Immature natural killer cell (primary cell): ENCODE measurements around the gene JSRP1. TPM values are rescaled to one million over a fixed set of nuclear protein-coding genes. Genes with fewer than 3 reads are reported as not detected.
A peak's percentile ranks its signal among the peaks of the same experiment; 100 is the strongest.

Source experiments
- DNase-seq, 3 donors: peaks; one replicate each; pipeline ENCODE4 v3.0.0; 2022; ENCODE audit warnings: mixed read lengths in 1 of 3
- H3K27ac Mint-ChIP-seq, 6 donors: one replicate each; pipeline ENCODE4 v1.8.0; 2020; ENCODE audit warnings: mixed read lengths in 6 of 6, mild to moderate bottlenecking in 5 of 6, inconsistent platforms in 4 of 6, moderate library complexity in 3 of 6
- H3K27me3 Mint-ChIP-seq, 3 donors: one replicate each; pipeline ENCODE4 v1.8.0; 2020 to 2021; ENCODE audit warnings: low read depth in 3 of 3, mild to moderate bottlenecking in 3 of 3, mixed read lengths in 3 of 3, moderate library complexity in 3 of 3, inconsistent platforms in 1 of 3
- H3K36me3 Mint-ChIP-seq, 3 donors: one replicate each; pipeline ENCODE4 v1.8.0; 2020; ENCODE audit warnings: mixed read lengths in 3 of 3, inconsistent platforms in 2 of 3, mild to moderate bottlenecking in 2 of 3
- H3K4me1 Mint-ChIP-seq, 2 donors: one replicate each; pipeline ENCODE4 v1.8.0; 2020; ENCODE audit warnings: inconsistent platforms in 2 of 2, mild to moderate bottlenecking in 2 of 2, mixed read lengths in 2 of 2, moderate library complexity in 1 of 2
- H3K4me3 Mint-ChIP-seq, 5 donors: one replicate each; pipeline ENCODE4 v1.8.0; 2020; ENCODE audit warnings: mild to moderate bottlenecking in 5 of 5, mixed read lengths in 5 of 5, inconsistent platforms in 3 of 5, moderate library complexity in 3 of 5
- H3K9me3 Mint-ChIP-seq, 6 donors: one replicate each; pipeline ENCODE4 v1.8.0; 2020; ENCODE audit warnings: mild to moderate bottlenecking in 6 of 6, mixed read lengths in 6 of 6, inconsistent platforms in 4 of 6, moderate library complexity in 3 of 6
- polyA plus RNA-seq, 3 donors: library from polyadenylated mRNA; unstranded; fragments of 300-500 nt; fragmentation: Illumina TruSeq; gene quantifications; one replicate each; pipeline ENCODE4 v1.2.3, GENCODE V29; 2021

The JSRP1 gene
- polyA plus RNA-seq, 3 donors from 2014 or later = 0.94 TPM; not detected in 2

DNA sequence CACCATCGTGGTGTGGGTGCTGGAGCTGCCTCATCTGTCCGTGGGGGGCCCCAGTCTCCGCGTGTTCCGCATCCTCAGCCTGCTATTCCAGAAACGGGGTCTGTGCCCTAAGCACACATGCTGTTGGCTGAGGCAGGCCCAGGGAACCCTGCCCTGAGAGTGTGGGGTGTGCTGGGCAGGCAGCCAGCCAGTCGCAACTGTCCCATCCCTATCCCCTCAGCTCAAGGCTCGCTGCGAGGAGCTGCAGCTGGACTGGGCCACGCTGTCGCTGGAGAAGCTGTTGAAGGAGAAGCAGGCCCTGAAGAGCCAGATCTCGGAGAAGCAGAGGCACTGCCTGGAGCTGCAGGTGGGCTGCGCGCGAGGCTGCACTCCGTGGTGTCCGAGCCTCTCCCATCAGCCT lies 42.0 kb downstream of the JSRP1 start:
- H3K27ac Mint-ChIP-seq = no peak overlapping the region

GRCh38 chr19:2213799-2214198 lies 42.4 kb downstream of the JSRP1 start:
- H3K27me3 Mint-ChIP-seq = peaks cover 0 to 5% (median 1%) of the 10 kb centered on the region in 3 donors
- no peak overlapping the region for H3K4me3 Mint-ChIP-seq
- no peak overlapping the region for H3K27ac Mint-ChIP-seq
- no peaks in the 10 kb centered on the region for H3K9me3 Mint-ChIP-seq
- no peak for DNase-seq
- H3K4me1 Mint-ChIP-seq = no peaks in the 10 kb centered on the region
- peaks cover 4 to 8% (median 7%) of the 10 kb centered on the region in 3 donors for H3K36me3 Mint-ChIP-seq

More for the DNA sequence above, 42.0 kb downstream of the JSRP1 start:
- Mint-ChIP-seq H3K36me3 (peaks cover 4 to 8% (median 7%) of the 10 kb centered on the region in 3 donors), H3K4me1 (no peaks in the 10 kb centered on the region), H3K4me3 (no peak overlapping the region), H3K9me3 (no peaks in the 10 kb centered on the region), H3K27me3 (peaks cover 0 to 5% (median 1%) of the 10 kb centered on the region in 3 donors)
- no peak for DNase-seq

DNA sequence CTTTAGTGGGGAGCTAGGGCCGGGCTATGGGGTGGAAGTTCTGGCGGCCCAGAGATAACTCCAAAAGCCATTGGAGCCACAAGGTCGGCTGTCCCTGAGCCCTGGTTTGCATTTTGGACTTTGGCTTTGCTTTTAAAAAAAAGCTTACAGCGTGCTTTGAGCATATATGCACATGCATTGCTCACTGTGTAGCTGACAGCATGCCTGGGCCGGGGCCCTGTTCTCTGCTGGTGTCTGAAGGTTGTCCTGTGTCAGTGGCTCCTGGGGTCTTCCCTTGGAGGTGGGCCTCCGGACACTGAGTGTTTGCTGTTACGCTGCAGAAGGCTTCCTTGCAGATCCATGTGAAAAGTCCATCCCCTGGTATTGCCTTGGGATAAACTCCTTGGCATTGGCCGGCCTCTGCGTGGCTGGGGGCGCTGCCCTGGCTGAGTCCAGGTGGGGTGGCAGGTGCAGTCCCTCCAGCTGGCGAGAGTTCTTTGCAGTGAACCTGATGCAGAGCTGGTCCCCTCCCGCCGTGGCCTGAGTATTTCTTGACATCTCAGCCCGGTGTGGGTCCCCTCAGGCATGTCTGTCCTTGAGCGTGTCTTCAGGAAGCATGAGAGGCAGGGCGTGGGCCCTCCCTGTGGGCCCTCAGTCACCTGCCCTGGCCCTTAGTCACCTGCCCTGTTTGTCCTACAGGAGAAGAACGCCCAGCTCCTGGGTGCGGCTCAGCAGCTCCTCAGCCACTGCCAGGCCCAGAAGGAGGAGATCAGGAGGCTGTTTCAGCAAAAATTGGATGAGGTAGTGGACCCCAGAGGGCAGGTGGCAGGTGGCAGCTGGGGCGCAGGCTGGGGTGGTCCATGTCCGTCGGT lies 43.1 kb downstream of the JSRP1 start:
- H3K27me3 Mint-ChIP-seq = peaks cover 0 to 5% (median 1%) of the 10 kb centered on the region in 3 donors
- peak overlapping the region in 1 of 6 donors; percentile 32 for H3K27ac Mint-ChIP-seq
- peaks cover 4 to 8% (median 7%) of the 10 kb centered on the region in 3 donors for H3K36me3 Mint-ChIP-seq
- no peaks in the 10 kb centered on the region for H3K4me1 Mint-ChIP-seq
- no peaks in the 10 kb centered on the region for H3K9me3 Mint-ChIP-seq
- no peak for DNase-seq
- no peak overlapping the region for H3K4me3 Mint-ChIP-seq

DNA sequence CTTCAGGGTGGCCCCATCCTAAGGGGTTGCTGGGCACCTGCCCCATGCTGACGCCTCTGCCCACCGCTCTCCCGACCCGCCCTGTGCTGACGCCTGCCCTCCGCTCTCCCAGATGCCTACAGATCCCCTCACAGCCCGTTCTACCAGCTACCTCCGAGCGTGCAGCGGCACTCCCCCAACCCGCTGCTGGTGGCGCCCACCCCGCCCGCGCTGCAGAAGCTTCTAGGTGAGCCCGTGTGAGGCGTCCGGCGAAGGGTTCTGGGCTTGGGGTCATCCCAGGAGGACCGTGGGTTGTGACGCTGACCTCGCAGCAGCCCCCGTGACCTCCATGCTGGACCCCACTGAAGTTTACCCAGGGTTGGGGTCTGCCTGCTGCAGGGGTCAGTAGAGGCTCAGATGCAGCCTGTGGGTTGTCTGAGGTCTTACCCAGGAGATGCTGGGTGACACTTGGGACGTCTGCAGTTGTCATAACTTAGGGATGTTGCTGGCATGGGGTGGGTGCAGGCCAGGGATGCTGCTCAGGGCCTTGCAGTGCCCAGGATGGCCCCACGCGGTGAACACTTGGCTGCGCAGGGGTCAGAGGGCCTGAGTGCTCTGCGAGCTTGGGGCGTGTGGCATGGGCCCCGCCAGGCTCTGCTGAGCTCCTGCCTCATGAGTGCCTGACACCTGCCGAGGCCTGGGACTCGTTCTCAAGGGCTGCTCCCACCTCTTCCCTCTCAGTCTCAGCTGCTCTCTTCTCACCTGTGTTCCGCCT lies 45.1 kb downstream of the JSRP1 start:
- Mint-ChIP-seq H3K36me3 (peaks cover 3 to 4% (median 4%) of the 10 kb centered on the region in 3 donors), H3K4me1 (no peaks in the 10 kb centered on the region), H3K27me3 (peaks cover 0 to 5% (median 0%) of the 10 kb centered on the region in 3 donors), H3K27ac (no peak overlapping the region), H3K9me3 (no peaks in the 10 kb centered on the region), H3K4me3 (no peak overlapping the region)
- DNase-seq = no peak

DNA sequence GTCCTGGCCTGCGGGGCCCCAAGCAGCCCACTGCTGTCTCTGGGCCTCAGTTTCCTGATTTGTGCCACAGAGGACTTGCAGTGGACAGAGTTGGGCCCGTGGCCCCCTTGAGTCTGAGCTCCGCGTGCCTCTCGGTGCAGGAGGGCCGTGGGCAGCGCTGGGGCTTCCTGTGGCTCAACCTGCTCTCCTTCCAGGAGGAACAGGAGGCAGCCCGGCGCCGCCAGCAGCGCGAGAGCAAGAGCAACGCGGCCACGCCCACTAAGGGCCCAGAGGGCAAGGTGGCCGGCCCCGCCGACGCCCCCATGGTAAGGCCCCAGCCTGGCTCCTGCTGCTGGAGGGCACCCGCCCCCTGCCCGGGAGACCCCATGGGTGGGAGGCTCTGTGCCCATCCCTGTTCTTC lies 46.0 kb downstream of the JSRP1 start:
- peaks cover 3 to 9% (median 7%) of the 10 kb centered on the region in 3 donors for H3K36me3 Mint-ChIP-seq
- no peak overlapping the region for H3K4me3 Mint-ChIP-seq
- H3K27me3 Mint-ChIP-seq = peaks cover 0 to 5% (median 0%) of the 10 kb centered on the region in 3 donors
- no peak for DNase-seq
- H3K9me3 Mint-ChIP-seq = no peaks in the 10 kb centered on the region
- H3K27ac Mint-ChIP-seq = no peak overlapping the region
- no peaks in the 10 kb centered on the region for H3K4me1 Mint-ChIP-seq

DNA sequence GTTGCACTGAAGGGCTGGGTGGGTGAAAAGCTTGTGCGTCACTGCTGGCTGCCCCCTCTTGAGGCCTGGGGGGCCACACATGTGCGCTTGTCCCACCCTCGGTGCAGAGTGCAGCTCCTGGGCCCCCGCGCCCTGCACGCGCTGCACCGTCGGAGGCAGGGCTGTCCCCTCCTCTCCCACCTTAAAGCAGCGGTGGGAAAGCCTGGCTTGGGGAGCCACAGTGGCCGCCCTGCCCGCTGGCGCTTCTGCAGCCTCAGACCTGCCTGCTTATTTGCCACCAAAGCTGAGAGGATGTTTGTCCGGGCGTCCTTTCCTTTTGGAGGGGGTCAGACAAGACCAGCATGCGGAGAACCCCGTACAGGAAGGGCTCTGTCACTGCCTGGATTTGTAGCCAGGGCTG lies 46.8 kb downstream of the JSRP1 start:
- Mint-ChIP-seq H3K9me3 (no peaks in the 10 kb centered on the region), H3K27ac (no peak overlapping the region), H3K4me3 (no peak overlapping the region), H3K4me1 (peaks cover 0 to under 1% of the 10 kb centered on the region in 2 donors), H3K36me3 (peaks cover 3 to 11% (median 8%) of the 10 kb centered on the region in 3 donors), H3K27me3 (peaks cover 0 to 5% (median 0%) of the 10 kb centered on the region in 3 donors)
- no peak for DNase-seq

DNA sequence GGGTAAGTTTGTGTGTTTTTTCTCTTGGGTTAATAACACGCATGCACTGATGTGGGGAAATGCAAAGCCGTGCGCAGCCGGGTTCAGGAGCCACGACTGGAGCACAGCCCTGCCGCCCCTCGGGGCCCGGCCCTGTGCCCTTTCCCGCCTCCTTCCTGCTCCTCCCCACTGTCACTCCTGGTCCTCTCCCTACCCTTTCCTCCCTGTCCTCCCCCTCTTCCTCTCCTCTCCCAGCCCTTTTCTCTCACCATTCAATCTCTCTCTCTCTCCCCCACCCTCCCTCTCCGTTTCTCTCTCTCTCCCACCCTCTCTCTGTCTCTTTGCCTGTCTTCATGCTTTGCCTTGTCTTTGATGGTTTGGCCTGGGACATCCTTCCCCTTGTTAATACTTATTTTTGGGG lies 47.2 kb downstream of the JSRP1 start:
- Mint-ChIP-seq H3K4me1 (peaks cover 0 to 5% of the 10 kb centered on the region in 2 donors), H3K9me3 (no peaks in the 10 kb centered on the region), H3K4me3 (no peak overlapping the region), H3K27me3 (peaks cover 0 to 5% (median 1%) of the 10 kb centered on the region in 3 donors), H3K36me3 (peaks cover 6 to 11% (median 10%) of the 10 kb centered on the region in 3 donors), H3K27ac (no peak overlapping the region)
- DNase-seq = no peak

DNA sequence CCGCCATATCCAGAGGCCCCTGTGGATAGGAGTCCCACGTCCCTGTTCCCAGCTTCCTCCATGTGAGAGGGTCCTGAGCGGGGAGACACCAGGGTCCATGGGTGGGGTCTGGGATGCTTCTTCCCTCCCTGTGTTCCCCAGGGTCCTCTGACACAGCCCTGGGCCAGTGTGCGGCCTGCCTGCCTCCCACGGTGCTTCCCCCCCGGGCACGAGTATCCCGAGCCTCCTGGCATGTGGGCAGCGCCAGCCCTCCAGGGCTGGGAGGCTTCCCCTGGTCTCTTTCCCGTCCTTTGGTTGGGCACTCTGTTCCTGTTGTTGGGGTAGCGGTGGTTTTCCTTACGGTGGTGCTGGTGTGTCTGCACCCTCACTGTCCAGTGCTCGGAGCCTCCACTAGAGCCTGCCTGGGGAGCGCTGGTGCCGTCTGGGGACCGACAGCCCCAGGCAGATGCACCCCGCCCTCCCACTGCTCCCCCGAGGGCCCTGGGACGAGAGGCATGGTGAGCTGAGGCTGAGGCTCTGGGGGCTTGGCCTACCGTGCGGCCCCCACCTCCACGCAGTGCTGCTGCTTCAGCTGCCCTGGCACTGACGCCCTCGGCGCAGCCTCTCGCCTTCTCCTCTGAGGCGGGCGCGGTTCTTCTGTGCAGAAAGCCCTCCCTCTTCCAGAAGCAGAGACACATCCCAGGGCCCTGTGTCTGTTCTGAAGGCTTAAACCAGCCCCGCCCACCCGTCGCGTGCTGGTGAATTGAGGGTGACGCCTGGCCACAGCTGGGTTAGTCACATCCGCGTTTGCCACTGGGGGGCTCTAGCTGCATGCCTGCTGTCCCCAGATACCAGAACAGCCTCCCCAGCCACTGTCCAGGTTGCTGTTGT lies 48.0 kb downstream of the JSRP1 start:
- no peaks in the 10 kb centered on the region for H3K9me3 Mint-ChIP-seq
- peaks cover 7 to 12% (median 11%) of the 10 kb centered on the region in 3 donors for H3K36me3 Mint-ChIP-seq
- H3K27ac Mint-ChIP-seq = no peak overlapping the region
- peaks cover 0 to 5% (median 2%) of the 10 kb centered on the region in 3 donors for H3K27me3 Mint-ChIP-seq
- peaks cover 0 to 6% of the 10 kb centered on the region in 2 donors for H3K4me1 Mint-ChIP-seq
- no peak overlapping the region for H3K4me3 Mint-ChIP-seq
- peak in 2 of 3 donors; percentile 11 to 29 for DNase-seq

DNA sequence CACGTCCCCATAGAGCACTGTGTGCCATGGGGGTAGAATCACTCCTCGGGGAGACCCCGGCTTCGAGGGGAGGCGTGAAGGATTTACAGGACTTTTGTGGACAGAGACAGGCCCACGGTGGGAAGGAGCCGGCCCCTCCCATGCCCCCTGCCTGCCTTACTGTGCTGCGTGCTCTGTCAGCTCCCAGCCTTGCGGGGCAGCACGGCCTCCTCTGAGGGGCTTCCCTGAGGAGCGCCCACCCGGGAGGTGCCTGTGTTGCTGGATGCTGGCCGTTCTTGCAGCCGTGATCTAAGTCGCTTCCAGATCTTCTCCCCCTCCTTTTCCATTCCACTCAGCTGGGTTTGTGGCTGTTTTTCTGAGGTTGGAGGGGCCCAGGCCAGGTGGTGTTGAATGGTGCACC lies 49.2 kb downstream of the JSRP1 start:
- H3K36me3 Mint-ChIP-seq = peaks cover 7 to 12% (median 11%) of the 10 kb centered on the region in 3 donors
- no peak overlapping the region for H3K4me3 Mint-ChIP-seq
- no peak for DNase-seq
- no peak overlapping the region for H3K27ac Mint-ChIP-seq
- peaks cover 0 to 4% (median 4%) of the 10 kb centered on the region in 3 donors for H3K27me3 Mint-ChIP-seq
- H3K9me3 Mint-ChIP-seq = no peaks in the 10 kb centered on the region
- peaks cover 0 to 6% of the 10 kb centered on the region in 2 donors for H3K4me1 Mint-ChIP-seq

DNA sequence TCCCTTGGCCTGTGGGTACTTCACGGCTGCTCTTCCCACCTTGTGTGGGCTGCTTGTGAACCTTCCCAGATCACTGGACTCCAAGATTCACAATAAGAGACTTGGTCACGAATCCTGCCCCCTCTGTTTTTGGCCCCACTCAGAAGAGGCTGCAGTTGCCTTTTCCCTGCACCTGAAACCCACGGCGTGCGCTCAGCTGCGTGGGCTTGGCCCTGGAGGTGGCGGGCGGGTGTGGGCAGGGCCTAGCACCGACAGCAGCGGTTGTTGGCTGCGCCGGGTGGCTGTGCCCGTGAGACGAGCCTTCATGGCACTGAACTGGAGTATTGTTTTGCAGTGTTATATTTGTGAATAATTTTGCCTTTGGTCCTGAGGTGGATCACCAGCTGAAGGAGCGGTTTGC lies 53.9 kb downstream of the JSRP1 start:
- H3K4me1 Mint-ChIP-seq = peaks cover 9 to 13% of the 10 kb centered on the region in 2 donors
- H3K9me3 Mint-ChIP-seq = no peaks in the 10 kb centered on the region
- no peak overlapping the region for H3K4me3 Mint-ChIP-seq
- H3K27ac Mint-ChIP-seq = no peak overlapping the region
- DNase-seq = no peak
- H3K36me3 Mint-ChIP-seq = peaks cover 4 to 12% (median 6%) of the 10 kb centered on the region in 3 donors
- H3K27me3 Mint-ChIP-seq = peaks cover 0 to 7% (median 0%) of the 10 kb centered on the region in 3 donors

Other genes with a start within 250 kb of the JSRP1 start
- 1 to 10 TPM; 2.6 to 4.4 (median 3.6) TPM for gene BTBD2, start 240.7 kb downstream of the JSRP1 start, polyA plus RNA-seq
- gene MKNK2, start 205.2 kb downstream of the JSRP1 start, polyA plus RNA-seq = 10 to 100 TPM; 22.7 to 39.2 (median 23.9) TPM
- gene MOB3A, start 160.1 kb downstream of the JSRP1 start, polyA plus RNA-seq = 100 to 1,000 TPM in 1 of 3 donors, 10 to 100 TPM in 2; 39.4 to 160 (median 42.2) TPM
- gene IZUMO4, start 159.5 kb downstream of the JSRP1 start, polyA plus RNA-seq = under 1 TPM in 1 of 3 donors, not detected in 2; 0.42 TPM
- gene AP3D1, start 104.9 kb downstream of the JSRP1 start, polyA plus RNA-seq = 10 to 100 TPM; 11.7 to 44.5 (median 17.9) TPM
- 1 to 10 TPM in 1 of 3 donors, under 1 TPM in 2; 0.25 to 1.7 (median 0.31) TPM for gene DOT1L, start 92.5 kb downstream of the JSRP1 start, polyA plus RNA-seq
- 100 to 1,000 TPM; 115 to 148 (median 117) TPM for gene PLEKHJ1, start 20.1 kb downstream of the JSRP1 start, polyA plus RNA-seq
- gene SF3A2, start 19.6 kb downstream of the JSRP1 start, polyA plus RNA-seq = 10 to 100 TPM in 2 of 3 donors, 1 to 10 TPM in 1; 6.2 to 40.9 (median 11.1) TPM
- not detected for gene AMH, start 7.1 kb downstream of the JSRP1 start, polyA plus RNA-seq
- 10 to 100 TPM in 1 of 3 donors, 1 to 10 TPM in 1, under 1 TPM in 1; 0.96 to 10.8 (median 2.5) TPM for gene PEAK3, start 25.8 kb upstream of the JSRP1 start, polyA plus RNA-seq
- gene LINGO3, start 51.7 kb upstream of the JSRP1 start, polyA plus RNA-seq = 10 to 100 TPM in 1 of 3 donors, 1 to 10 TPM in 2; 2.7 to 13.2 (median 2.7) TPM
- gene LSM7, start 72.2 kb upstream of the JSRP1 start, polyA plus RNA-seq = 100 to 1,000 TPM; 163 to 285 (median 170) TPM
- gene SPPL2B, start 72.3 kb upstream of the JSRP1 start, polyA plus RNA-seq = 10 to 100 TPM in 2 of 3 donors, 1 to 10 TPM in 1; 6.9 to 16.4 (median 12.5) TPM
- gene TMPRSS9, start 103.8 kb upstream of the JSRP1 start, polyA plus RNA-seq = not detected
- gene TIMM13, start 171.2 kb upstream of the JSRP1 start, polyA plus RNA-seq = 10 to 100 TPM; 74.3 to 99.6 (median 84.9) TPM
- gene LMNB2, start 200.5 kb upstream of the JSRP1 start, polyA plus RNA-seq = 1 to 10 TPM; 4.6 to 8.4 (median 5.0) TPM
- gene GADD45B, start 219.7 kb upstream of the JSRP1 start, polyA plus RNA-seq = 100 to 1,000 TPM in 1 of 3 donors, 10 to 100 TPM in 2; 68.0 to 105 (median 72.9) TPM